Brain pericyte (primary cell): ENCODE measurements around the gene RAB14.
"Not testable (repeated sequence)": the region's sequence is repeated elsewhere in the genome, so short reads cannot be mapped to it uniquely, and the experiment has no call there.

Experiments
- DNase-seq: peaks from one replicate; pipeline ENCODE4 v3.0.0-alpha.2; 2012; ENCODE audit warnings: low read depth, low spot score

Gene RAB14

DNA sequence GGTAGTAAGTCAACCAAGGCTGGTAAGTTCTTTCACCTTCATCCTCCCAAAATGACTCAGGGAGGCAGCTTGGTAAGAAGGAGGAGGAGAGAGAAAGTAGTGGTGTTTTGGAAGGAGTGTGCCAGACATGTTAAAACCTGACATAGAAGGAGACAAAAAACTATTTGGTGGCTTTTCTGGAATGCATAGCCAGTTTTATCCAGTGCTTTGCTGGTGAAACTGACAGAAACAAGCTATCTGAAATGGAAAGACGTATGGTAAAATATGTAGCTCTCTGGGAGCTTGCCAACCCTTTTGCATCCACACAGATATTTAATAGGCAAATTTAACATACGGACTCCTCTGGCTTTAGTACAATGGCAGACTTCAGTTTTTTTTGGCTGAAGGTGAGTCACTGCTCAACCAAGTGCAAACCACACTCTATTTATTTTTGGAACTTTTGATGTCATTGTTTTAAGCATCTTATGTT, 45.4 kb downstream of the RAB14 start:
- DNase-seq = no peak

DNA sequence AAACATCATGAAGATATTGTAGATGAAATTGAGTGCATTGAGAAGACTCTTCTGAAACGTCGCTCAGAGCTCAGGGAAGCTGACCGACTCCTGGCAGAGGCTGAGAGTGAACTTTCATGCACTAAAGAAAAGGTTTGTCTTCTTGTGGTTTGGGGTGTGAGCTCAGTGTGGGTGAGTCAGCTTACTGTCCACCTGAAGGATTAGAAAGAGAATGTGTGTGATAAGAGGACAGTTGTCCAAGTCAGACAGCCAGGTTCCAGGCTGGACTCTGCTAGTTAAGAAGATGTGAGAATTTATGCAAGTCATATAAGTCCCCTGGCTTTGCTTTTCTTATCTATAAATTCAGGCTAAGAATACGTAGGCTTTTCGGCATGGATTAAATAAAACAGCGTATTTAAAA, 46.9 kb downstream of the RAB14 start:
- no peak for DNase-seq

DNA sequence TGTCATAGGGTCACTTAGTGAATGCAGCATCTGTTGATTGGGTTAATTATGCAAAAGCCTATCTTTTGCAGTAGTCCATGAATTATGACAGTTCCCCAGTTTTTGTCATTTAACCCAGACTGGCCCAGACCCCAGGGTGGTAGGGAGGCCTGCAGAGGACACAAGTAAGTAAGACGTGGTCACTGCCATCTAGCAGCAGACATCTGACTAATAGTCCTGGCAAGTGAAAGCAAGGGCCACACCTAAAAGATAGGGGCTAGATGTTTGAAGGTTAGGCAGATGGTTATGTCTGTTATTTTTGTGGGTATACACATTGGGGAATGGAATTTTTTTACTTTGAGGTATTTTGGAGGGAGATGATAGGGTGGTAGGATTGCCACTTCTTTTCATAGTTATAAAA, 48.0 kb downstream of the RAB14 start:
- DNase-seq = no peak

DNA sequence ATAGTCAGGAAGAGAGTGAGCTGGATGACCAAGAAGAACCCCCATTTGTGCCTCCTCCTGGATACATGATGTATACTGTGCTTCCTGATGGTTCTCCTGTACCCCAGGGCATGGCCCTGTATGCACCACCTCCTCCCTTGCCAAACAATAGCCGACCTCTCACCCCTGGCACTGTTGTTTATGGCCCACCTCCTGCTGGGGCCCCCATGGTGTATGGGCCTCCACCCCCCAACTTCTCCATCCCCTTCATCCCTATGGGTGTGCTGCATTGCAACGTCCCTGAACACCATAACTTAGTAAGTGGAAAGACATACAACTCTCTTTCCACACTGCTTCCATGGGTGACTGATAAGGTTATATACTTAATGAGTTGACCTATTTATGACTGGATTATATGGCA, 51.5 kb downstream of the RAB14 start:
- DNase-seq = no peak

DNA sequence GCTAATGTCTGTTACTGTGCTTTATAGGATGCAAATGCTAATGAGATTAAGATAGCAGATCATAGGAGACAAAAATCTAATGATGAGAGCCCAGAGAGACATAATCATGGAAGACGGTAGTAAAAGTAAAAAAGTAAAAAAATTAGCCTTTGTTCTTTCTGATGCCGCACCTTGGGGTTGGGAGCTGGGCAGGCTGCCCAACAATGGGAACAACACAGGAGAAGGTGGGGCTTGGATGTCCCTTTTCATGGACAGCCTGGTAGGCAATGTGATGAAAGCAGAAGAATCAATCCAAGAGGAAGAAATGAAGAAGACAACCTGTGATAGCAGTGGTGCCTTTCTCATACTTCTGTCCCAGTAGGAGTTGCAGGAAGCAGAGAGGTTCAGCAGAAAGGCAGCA, 57.2 kb downstream of the RAB14 start:
- no peak for DNase-seq

DNA sequence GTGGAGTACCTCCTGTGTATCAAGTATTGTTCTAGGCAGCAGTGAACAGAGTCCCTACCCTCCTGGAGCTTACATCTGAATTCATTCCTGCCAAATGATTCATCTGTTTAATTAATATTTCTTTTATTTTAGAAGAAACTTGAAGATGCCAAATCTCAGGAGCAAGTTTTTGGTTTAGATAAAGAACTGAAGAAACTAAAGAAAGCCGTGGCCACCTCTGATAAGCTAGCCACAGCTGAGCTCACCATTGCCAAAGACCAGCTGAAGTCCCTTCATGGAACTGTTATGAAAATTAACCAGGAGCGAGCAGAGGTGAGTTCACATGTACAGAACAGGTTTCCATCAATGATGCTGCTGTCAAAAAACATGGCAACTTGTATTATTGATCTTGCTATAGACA, 57.9 kb downstream of the RAB14 start:
- no peak for DNase-seq

DNA sequence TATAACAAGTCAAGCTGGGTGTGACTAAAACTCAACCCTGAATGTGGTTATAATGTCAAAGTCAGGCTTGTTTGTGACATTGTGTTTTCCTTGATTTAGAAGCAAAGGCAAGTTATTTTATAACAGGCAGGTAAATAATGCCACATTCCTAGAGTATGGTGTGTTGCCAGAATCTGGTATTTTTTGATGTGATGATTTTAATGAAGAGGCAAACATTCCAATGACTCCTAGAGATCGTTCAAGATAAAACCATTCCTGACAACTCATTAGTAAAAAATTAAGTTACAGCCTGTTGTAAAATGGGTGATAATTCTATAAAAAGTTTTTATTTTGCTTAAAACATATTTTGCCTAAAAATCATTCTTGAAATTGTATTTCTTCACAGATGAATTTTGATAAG, 60.0 kb downstream of the RAB14 start:
- DNase-seq = no peak

DNA sequence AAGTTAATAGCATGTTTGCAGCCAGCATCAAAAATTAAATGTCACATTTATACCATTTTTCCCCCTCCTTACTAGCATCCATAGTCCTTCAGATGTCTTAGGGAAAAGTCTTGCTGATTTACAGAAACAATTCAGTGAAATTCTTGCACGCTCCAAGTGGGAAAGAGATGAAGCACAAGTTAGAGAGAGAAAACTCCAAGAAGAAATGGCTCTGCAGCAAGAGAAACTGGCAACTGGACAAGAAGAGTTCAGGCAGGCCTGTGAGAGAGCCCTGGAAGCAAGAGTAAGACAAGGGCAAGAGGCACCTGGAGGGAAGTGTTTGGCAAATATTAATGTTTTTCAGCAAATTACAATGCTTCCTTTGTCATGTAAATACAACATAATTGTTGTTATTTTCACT, 60.4 kb downstream of the RAB14 start:
- no peak for DNase-seq

DNA sequence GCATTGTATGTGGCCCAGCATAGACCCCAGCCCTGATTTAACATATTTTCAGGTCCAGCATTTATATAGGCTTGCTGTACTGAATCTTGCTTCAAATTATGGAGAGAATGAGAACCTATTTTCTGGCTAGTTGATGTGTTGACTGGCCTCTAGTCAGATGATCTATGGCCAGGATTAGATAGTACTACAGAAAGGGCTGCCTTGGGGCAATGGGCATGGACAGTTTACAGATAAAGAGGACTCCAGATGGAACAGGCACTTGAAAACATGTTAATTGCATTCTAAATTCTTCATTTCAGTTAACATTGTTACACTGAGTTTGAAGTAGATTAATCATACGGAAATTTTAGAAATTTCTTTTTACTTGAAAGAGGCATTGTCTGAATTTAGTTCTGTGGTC, 61.5 kb downstream of the RAB14 start:
- no peak for DNase-seq

DNA sequence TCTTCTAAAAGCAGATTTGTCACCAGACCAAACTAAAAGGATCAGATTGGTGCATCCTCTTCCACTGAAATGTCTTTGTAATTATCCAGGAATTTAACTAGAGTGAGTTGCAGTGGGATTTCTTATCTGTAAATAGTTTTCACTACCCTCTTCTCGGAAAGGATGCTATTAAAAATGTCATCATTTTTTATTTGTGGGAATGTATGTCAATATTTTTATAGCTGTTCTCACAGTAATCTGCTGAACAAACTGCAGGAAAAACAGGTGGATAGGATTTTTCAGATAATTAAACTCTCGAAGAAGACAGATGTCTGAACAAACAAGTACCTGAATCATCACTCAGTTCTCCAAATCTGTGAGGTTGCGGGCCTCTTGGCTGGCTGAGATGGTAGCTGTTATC, 62.7 kb downstream of the RAB14 start:
- no peak for DNase-seq

DNA sequence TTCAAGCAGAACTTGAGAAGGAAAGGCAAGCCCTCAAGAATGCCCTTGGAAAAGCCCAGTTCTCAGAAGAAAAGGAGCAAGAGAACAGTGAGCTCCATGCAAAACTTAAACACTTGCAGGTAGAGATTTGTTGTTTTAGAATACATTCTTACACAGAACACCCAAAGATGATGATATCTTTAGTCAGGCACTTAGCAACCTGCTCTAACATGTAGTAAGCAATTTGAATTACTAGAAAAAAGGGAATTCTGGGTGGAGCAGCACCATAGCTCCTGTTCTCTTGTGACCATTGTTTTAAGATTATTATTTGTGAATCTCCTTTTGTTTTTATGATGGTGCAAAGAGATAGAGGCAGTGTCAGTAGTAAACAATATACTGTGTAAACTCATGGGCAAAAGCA, 63.1 kb downstream of the RAB14 start:
- DNase-seq = no peak

DNA sequence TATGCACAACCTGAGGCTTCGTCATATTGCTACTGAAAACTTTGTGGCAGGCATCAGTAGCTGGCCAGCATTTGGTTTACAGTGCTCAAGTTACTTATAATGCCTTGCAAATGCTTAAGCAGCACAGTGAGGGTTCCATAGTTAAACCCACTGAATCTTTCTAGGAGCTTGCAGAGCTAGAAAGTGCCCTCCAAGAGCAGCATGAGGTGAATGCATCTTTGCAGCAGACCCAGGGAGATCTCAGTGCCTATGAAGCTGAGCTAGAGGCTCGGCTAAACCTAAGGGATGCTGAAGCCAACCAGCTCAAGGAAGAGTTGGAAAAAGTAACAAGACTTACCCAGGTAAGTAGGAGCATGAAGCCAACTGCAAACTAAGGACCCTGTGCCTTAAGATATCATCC, 66.0 kb downstream of the RAB14 start:
- DNase-seq = no peak

DNA sequence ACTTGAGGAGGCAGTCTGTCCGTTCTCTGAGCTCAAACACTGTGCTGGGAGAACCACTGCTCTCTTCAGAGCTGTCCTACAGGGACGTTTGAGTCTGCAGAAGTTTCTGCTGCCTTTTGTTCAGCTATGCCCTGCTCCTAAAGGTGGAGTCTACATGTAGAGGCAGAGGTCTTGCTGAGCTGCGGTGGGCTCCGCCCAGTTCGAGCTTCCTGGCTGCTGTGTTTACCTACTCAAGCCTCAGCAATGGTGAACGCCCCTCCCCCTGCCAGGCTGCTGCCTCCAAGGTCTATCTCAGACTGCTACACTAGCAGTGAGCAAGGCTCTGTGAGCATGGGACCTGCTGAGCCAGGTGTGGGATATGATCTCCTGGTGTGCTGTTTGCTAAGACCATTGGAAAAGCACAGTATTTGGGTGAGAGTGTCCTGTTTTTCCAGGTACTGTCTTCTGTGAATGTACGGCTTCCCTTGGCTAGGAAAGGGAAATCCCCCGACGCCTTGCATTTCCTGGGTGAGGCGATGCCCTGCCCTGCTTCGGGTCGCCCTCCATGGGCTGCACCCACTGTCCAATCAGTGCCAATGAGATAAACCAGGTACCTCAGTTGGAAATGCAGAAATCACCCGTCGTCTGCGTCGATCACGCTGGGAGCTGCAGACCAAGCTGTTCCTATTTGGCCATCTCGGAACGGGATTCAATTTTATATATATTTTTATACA, 68.4 kb downstream of the RAB14 start:
- no peak for DNase-seq

DNA sequence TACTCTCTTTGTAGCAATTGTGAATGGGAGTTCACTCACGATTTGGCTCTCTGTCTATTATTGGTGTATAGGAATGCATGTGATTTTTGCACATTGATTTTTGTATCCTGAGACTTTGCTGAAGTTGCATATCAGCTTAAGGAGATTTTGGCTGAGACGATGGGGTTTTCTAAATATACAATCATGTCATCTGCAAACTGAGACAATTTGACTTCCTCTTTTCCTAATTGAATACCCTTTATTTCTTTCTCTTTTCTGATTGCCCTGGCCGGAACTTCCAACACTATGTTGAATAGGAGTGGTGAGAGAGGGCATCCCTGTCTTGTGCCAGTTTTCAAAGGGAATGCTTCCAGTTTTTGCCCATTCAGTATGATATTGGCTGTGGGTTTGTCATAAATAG, 72.3 kb downstream of the RAB14 start:
- not testable (repeated sequence) for DNase-seq
